C1 segment of cervical spinal cord (tissue), 14 donors: ENCODE results near the gene HDLBP.
"Not testable (repeated sequence)": the region's sequence is repeated elsewhere in the genome, so short reads cannot be mapped to it uniquely, and the experiment has no call there.

Experiments used
- DNase-seq, 14 donors: peaks; one replicate each; lab custom pipeline; 2025; lab: John Stamatoyannopoulos, UW

HDLBP gene

DNA sequence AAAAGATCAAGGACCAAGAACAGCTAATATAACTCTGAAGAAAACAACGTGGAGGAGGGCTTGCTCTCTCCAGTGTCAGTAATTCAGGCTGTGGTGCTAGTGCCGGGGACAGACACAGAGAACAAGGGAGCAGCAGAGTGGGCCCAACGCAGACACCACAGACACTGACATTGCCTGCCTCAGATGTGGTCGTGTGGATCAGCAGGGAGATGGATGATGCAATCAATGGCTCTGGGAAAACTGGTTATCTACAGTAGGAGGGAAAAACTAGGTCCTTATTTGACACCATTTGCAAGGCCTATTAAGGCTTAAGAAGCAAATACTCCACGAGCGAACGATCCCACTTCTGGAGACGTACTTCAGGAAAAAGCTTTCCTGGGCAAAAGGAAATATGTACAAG lies 36.1 kb downstream of the HDLBP start:
- DNase-seq = no peak

DNA sequence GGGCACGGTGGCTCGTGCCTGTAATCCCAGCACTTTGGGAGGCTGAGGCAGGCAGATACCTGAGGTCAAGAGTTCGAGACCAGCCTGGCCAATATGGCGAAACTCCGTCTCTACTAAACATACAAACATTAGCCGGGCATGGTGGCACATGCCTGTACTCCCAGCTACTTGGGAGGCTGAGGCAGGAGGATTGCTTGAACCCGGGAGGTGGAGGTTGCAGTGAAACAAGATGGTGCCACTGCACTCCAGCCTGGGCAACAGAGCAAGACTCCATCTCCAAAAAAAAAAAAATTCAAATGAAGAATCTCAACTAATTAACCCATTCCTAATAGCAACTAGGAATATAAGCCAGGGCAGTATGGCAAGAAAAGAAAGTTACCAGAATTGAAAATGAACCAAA lies 37.2 kb downstream of the HDLBP start:
- not testable (repeated sequence) for DNase-seq

DNA sequence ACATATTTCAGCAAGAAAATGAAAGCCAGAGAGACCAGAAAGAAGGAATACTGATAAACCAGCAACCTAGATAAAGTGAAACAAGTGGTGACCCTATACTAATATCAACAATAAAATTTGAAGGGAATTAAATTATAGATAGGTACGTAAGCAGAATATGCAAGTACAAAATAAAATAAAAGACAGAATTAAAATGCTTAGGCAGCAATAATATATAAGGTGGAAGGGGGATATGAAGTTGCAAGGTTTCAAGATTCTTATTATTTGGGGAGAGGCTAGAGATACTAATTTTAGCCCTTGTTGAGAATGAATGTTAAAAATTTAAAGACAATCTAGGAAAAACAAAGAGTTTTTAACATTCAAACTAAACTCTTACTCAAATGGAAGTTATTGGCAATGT lies 39.6 kb downstream of the HDLBP start:
- no peak for DNase-seq

DNA sequence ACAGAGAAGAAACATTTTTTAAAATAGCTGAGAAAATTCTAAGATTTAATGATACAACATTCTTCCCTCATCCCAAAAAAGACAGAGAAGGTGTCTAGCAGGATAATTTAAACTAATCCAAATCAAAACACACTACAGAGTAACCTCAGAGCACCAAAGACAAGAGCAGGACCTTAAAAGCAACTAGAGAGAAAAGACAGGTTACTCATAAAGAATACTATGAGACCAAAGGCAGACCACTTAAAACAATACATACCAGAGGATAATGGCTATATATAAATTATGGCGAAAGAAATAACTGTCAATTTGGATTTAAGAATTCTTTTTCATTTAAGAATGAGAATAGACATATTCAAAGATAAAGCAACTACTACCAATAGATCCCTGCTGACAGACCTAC lies 40.0 kb downstream of the HDLBP start:
- no peak for DNase-seq

DNA sequence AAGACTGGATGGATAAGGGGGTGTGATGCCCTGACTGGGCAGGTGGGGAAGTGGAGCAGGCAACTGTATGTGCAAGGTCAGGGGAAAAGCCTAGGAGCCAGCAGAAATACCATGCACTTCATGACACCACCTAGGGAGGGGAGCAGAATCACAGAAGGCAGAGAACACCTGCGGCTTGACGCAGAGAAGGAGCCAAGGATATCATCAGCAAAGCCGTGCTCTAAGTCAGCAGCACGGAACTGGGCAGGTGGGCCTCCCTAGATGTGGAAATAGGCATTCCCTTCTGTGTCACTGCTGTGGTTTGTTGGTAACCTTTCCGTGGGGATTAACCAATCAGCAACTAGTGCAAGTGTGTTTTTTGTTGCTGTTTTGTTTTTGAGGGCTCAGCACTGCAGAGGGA lies 41.3 kb downstream of the HDLBP start:
- peak in 1 of 14 donors; percentile 6 for DNase-seq

DNA sequence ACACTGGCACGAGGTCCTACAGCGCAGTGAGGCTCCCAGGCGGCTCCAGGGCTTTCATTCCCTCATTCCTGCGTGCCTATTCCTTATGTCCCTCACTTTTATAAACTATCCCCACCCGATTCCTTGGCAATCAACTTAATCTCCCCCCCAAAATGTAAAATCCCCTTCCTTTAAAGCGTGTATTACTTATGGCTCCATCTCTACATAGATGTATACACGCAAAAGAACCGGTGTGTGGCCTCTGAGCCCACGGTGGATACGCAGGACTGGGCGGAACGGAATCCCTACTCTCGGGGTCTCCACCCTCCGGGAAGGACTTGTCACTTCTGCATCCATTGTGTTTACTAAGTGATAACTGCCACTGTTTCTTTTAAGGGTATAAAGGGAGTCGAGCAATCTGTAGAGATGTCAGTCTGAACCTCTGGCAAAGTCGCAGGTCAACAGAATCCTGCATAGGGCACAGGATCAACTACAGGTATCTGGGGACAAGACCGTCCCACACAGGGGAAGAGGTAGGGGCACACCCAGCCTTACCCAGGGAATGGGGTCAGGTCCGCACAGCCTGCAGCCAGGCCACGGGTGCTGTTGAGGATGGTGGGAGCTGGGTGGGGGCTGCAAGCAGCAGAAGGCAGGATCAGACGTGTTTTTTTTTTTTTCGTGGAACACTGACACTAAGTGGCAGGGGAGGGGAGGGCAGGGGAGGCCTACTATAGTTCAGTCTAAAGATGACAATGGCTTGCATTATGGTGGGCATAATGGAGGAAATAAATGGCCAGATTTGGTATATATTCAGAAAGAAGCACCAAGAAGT lies 42.1 kb downstream of the HDLBP start:
- DNase-seq = no peak

DNA sequence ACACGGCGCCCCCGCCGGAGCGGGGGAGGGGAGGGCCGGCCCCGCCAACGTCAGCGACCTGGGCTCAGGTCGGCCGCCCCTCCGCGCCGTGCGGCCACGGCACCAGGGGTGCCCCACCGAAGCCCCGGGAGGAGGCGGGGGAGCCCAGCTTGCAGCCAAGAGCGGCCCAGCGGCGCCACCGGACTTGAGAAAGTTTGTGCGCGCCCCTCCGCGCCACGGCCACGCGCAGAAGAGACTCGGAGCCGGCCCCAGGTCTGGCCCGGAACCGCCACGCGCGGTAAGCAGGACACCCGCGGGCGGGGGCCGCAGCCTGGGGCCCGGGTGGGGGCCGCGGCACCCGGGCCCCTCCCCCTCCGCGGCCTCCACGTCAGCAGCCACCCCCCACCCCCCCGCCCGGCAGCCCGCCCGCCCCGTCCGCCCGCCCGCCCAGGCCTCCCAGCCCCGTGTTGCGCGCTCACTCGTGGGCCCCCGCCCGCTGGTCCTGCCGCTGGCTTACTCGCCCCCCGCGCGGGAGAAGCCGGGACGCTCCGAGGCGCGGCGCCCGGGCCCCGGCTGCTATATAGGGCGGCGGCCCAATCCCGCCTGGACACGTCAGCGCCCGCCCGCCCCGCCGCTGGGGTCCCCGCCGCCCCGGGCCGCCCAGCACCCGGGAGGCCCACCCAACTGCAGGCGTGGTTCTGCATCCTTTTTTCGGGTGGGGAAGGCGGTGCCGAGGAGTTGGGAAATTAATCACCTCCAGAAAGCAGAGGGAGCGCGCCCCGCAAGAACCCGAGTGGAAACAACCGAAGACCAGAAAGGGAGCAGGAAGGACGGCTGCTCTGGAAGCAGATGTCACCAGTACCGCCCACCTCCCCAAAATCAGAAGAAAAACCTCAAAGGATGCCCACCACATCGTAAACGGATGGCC lies 42.9 kb downstream of the HDLBP start:
- peak in 11 of 14 donors; percentile 12 to 67 (median 41) for DNase-seq

DNA sequence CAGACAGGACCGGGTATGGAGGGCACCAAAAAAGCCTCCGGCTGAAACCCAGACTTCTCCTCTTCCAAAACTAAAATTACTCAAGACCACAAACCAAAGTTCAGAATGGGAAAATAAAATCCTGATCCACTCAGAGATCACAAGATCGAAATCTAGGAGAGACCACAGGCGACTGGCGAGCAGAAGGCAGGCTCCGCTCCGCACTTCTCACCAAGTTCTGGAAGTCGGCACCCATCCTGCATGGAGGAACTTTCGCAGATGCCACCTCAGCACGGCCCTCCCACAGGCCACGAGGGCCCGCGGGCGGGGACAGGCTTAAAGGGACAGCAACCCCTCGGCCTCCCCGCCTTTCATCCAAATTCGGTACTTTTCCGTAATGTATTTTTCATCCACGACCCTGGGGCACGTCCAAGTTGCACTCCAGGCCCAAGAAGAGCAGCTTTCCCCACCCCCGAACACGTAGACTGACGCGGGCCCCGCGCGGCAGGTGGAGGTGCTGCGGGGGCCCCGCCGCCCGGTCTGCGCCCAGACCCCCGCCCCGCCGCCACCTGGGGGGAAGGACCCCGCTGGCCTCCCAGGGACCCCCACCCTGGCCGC lies 43.7 kb downstream of the HDLBP start:
- DNase-seq = peak; percentile 4 to 77 (median 56)

DNA sequence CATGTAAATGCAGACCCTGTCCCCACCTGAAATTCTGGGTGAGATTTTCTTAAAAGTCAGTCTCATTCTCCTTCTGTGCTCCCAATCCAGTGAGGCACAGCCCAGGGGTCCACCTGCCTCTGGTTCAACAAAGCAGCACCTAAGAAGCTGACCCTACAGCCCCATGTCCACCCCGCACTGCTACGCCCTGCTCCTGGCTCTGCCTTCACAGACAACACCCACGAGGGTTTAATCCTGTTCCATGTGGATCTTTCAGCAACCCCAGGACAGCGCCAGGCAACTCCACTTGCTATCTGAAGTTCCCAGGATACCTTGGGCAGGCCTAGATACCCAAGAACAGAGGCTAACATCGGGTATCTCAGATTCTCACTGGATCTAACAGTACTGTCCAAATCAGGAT lies 44.9 kb downstream of the HDLBP start:
- no peak for DNase-seq

DNA sequence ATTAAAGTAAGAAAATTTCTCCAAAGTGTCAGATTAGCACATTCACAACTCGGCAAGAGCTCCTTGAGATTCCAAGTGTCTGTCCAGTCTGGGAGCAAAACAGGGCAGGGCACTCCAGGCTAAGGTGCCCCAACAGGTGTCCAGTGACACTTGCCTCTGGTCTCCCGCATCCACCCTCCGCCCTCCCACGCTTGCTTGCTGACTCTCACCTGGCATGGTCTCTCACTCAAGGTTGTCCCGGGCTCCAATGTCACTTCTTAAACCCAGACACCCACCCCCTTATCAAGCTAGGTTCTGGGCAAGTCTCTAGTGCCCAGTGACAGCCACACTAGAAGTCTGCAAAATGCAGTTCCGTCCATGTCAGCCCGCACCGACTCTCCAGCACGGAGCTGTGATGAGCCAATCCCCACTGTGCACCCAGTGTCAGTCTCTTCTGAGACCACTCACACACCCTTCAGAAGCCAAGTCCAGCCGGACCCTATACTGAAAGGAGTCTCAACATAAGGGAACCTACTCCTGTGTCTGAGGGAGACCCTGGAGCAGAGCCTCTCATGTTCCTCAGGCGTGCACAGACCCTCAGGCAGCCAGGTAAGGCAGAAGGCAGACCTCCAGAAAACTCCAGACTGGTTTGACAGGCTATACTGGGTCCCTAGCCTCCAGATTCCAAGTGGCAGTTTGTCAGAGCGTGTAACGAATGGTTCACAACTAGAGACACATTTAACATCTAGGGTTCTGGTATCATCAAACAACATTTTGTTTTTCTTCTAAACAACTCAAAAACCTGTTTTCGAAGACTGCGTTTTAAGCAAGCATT lies 45.6 kb downstream of the HDLBP start:
- no peak for DNase-seq

DNA sequence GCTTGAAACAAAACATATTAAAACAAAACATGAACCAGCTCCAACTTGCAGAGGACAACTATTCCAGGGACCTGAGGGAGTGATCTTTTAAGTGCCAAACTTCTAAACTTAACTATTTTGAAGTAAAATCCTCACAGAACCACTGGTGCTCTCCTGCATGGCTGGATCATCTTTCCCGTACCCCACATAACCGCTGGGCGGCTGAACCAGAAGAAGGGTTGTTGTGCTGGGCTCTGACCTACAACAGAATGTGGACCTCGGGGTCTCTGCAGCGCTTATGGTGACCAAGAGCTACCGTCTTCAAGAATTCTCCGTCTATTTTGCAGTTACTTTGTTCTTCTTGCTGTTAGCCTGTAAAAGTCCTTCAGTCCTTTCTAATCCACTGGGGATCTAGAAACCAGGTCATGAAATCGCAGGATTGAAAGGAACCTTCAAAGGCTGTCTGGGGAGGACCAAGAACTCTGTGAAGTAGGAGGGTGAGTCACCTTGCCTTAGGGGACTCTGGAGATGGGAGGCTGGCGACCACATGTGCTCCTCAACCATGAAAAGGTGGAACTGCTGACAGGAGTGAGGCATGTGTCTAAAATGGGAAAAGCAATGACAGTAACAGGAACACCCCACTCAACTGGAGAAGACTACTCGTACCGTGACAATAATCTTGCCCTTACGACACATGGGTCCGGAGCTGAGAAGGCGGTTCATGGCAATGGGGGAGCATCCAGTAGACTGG lies 46.6 kb downstream of the HDLBP start:
- DNase-seq = no peak

DNA sequence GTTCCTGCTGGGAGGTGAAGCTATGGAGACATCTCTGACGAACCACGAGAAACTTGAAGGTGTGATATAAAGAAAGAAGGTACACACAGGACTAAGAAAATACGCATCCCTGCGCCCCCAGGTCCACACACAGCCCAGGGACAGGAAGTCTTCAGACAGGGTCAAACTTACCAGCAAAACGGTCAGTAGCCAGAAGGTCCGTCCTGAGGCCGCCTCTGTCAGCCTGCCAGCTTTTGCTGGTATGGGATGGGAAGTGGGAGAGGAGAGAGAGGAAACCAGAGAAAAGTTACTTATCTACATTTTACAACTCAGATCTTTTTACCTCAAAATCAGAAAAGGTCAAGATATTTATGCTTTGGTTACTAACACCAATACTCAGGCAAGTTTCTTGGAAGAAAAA lies 47.2 kb downstream of the HDLBP start:
- DNase-seq = no peak

DNA sequence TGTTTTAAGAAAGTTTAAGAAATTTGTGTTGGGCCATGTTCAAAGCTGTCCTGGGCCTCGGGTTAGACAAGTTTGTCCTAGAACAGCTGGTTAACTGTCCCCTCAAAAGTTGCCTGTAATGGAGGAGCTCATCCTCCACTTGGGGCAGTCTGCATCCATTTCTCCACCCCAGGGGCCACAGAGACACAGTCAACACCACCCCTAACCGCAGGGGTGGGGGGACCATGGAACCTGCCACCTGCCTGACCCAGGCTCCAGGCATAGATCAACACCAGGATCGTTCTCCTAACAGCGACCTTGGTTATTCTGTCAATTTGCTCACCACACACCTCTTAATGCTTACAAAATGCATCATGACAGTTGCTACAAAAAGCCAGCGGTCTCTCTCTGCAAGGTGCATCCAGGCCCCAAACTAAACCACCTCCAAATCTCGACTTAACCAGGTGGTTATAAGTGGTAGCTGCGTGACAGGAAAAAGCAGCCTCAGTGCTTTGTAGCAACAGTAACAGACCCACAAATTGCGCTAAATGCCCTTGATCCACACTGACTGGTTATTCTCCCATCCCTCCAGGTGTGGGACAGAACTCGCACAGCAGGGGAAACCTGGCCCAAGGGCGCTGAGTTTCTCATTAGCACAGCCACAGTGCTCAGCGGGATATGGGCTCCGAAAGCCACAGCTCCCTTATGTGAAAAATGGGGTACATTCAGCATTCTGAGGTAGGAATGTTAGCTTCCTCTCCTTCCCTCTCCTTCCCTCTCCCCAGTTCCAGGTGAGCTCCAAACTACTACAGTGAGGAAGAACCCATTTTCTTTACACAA lies 48.0 kb downstream of the HDLBP start:
- no peak for DNase-seq

DNA sequence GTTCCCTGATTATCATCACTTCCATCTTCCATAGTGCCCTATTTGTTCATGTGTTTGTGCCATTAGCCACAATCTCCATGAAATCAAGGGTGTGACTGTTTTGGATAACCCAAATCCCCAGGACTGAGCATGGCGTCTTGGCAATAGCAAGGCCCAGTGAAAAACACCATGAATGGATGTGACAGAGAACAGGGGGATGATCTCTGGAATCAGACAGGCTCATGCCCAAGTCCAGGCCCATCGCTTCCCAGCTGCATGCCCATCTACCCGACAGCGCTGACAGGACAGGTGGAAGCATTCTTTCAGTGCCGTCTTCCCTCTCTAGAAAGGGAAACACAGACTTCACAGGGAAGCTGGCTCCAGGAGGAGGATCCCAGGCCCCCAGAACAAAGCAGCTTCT lies 50.0 kb downstream of the HDLBP start:
- DNase-seq = no peak

DNA sequence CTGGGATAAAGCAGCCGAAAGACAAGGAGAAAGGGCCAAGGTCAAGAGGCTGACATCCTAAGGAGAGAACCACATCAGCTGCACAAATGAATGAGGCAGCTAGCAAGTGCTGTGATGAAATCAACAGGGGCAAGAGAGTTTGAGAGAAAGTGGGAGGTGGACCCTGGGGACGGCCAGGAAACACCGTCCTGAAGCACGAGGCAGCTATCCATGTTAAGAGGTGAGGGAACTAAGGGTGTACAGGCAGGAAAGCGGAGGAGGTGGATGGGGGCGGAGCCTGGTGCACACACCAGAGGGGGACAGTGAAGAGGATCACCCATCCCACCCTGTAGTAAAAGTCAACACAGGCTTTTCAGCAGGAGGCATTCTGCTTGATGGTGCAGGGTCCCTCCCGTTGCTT lies 52.4 kb downstream of the HDLBP start:
- no peak for DNase-seq

DNA sequence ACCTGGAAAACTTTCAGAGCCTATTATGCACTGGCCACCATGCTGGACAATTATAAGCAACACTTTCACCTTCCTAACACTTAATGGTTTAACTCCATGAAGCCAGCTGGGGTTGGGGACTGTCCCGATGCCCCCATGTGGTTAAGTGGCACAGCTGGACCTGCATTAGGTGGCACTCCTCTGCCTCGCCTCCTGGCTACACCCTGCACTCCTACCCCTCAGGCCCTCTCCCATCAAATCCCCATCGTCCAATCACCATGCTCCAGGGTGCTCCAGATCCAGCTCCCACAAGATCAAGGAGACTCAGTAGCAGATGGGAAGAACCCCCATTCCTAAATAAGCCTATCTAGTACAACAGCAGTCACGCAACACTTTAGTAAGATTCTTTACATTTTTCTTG lies 53.8 kb downstream of the HDLBP start:
- DNase-seq = no peak

DNA sequence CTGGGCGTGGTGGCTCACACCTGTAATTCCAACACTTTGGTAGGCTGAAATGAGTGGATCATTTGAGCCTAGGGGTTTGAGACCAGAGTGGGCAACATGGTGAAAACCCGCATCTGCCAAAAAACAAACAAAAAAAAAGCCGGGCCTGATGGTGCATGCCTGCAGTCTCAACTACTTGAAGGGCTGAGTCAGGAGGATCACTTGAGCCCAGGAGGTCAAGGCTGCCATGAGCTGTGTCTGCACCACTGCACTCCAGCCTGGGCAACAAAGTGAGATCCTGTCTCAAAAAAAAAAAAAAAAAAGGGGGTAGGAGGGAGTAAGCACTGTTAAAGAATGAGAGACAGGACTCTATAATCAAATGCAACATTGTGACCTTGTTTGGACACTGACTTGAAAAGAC lies 54.6 kb downstream of the HDLBP start:
- DNase-seq = no peak

DNA sequence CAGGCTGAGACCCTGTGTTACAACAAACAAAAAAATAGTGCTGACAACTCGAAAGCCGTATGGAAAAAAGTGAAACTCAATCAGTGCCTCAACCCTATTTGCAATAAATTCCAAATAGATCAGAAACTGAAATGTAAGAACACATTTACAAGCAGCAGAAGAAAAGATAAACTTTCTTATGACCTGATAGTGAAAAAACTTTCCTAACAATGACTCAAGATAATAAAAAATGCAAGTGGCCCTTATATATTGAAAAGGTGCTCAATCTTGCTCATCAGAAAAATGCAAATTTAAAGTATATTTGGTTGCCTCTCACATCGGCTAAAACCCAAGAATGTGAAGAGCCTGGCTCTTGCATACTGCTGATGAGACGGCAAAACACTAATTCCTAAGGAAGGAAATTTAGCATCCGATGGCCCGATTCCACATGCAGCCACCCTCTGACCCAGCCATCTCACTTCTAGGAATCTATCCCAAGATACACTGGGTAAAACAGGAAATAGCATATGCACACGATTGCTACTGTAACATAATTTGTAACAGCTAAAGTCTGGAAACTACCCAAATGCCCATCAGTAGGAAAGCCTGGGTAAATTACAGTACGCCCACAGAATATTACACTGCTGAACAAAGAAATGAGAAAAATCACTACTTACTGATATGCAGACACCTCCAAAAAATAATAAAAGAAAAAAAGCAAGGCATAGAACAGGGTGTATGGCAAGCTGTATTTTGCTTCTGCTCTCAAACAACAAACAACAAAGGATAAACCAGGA lies 56.8 kb downstream of the HDLBP start:
- DNase-seq = no peak

DNA sequence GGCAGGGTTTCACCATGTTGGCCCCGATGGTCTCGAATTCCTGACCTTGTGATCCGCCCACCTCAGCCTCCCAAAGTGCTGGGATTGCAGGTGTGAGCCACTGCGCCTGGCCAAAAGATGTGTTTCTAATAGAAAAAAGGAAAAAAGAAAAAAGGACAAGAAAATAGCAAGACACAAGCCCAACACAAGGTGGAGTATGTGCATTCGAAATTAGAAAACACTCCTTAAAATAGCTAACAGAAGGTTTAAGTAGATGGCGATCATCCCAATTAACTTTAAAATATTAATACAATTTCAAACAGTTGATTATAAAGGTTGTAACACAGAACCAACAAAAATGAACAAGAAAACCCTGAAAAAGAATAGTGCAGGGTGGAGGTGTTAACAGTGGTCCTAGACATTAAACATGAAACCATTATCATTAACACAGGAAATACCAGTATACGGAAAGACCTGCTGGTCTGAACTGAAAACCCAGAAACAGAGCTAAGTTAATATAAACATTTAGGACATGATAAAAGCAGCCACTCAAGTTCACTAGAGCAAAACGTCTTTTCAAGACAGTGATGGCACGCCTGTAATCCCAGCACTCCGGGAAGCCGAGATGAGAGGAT lies 57.9 kb downstream of the HDLBP start:
- DNase-seq = no peak
